ENCODE data around the gene SPACA9.

SPACA9 gene

GRCh38 chr9:132914924-132915323, 36.2 kb downstream of the SPACA9 start:
- no peaks in the 10 kb centered on the region for H3K27me3 ChIP-seq (ENCODE audit: low read depth, low read length)
- H2AFZ ChIP-seq (ENCODE audit: low read depth, low read length): no peak overlapping the region
- H3K9me3 ChIP-seq (ENCODE audit: insufficient read depth, low read length): no peaks in the 10 kb centered on the region
- no peak overlapping the region for H3K9ac ChIP-seq (ENCODE audit: low read length)
- no peaks in the 10 kb centered on the region for H3K4me1 ChIP-seq (ENCODE audit: low read length)
- no peaks in the 10 kb centered on the region for H4K20me1 ChIP-seq (ENCODE audit: insufficient read depth, low read length)
- no peak overlapping the region for H3K27ac ChIP-seq (ENCODE audit: low read length)
- TF ChIP-seq EZH2phosphoT487 (IDR thresholded peaks at IDR 0.05; ENCODE audit: low read depth) (no peak), CTCF (IDR thresholded peaks at IDR 0.05; ENCODE audit: low read depth, low read length) (no peak)
- H3K79me2 ChIP-seq (ENCODE audit: low read length): no peaks in the 10 kb centered on the region
- no peak overlapping the region for H3K4me3 ChIP-seq (ENCODE audit: low read length)
- peaks cover 19% of the 10 kb centered on the region for H3K36me3 ChIP-seq (replicated peaks; ENCODE audit: low read depth, low read length)
- H3K4me2 ChIP-seq (ENCODE audit: low read length): no peak overlapping the region

GRCh38 chr9:132919614-132920268, 41.0 kb downstream of the SPACA9 start:
- Histone ChIP-seq H2AFZ (ENCODE audit: low read depth, low read length) (no peak overlapping the region), H4K20me1 (ENCODE audit: insufficient read depth, low read length) (no peaks in the 10 kb centered on the region), H3K9me3 (ENCODE audit: insufficient read depth, low read length) (no peaks in the 10 kb centered on the region), H3K27ac (ENCODE audit: low read length) (no peak overlapping the region), H3K4me1 (ENCODE audit: low read length) (no peaks in the 10 kb centered on the region), H3K36me3 (replicated peaks; ENCODE audit: low read depth, low read length) (peaks cover 31% of the 10 kb centered on the region), H3K9ac (ENCODE audit: low read length) (no peak overlapping the region), H3K4me3 (ENCODE audit: low read length) (no peak overlapping the region), H3K79me2 (ENCODE audit: low read length) (no peaks in the 10 kb centered on the region), H3K27me3 (ENCODE audit: low read depth, low read length) (no peaks in the 10 kb centered on the region), H3K4me2 (ENCODE audit: low read length) (no peak overlapping the region)
- TF ChIP-seq EZH2phosphoT487 (IDR thresholded peaks at IDR 0.05; ENCODE audit: low read depth) (no peak), CTCF (IDR thresholded peaks at IDR 0.05; ENCODE audit: low read depth, low read length) (no peak)

- H4K20me1 ChIP-seq (ENCODE audit: insufficient read depth, low read length): no peaks in the 10 kb centered on the region
- no peak overlapping the region for H3K4me2 ChIP-seq (ENCODE audit: low read length)
- H3K79me2 ChIP-seq (ENCODE audit: low read length): no peaks in the 10 kb centered on the region
- no peak overlapping the region for H2AFZ ChIP-seq (ENCODE audit: low read depth, low read length)
- no peak for TF ChIP-seq CTCF (IDR thresholded peaks at IDR 0.05; ENCODE audit: low read depth, low read length)
- TF ChIP-seq EZH2phosphoT487 (IDR thresholded peaks at IDR 0.05; ENCODE audit: low read depth): no peak
- H3K9me3 ChIP-seq (ENCODE audit: insufficient read depth, low read length): no peaks in the 10 kb centered on the region
- H3K27me3 ChIP-seq (ENCODE audit: low read depth, low read length): no peaks in the 10 kb centered on the region
- H3K4me3 ChIP-seq (ENCODE audit: low read length): no peak overlapping the region
- peaks cover 49% of the 10 kb centered on the region for H3K36me3 ChIP-seq (replicated peaks; ENCODE audit: low read depth, low read length)
- H3K9ac ChIP-seq (ENCODE audit: low read length): no peak overlapping the region
- H3K27ac ChIP-seq (ENCODE audit: low read length): no peak overlapping the region
- no peaks in the 10 kb centered on the region for H3K4me1 ChIP-seq (ENCODE audit: low read length)
These were observed 44.7 kb downstream of the SPACA9 start for GRCh38 chr9:132923346-132923902.

GRCh38 chr9:132927704-132928103, 49.0 kb downstream of the SPACA9 start:
- Histone ChIP-seq H4K20me1 (ENCODE audit: insufficient read depth, low read length) (no peaks in the 10 kb centered on the region), H3K4me2 (ENCODE audit: low read length) (no peak overlapping the region), H3K79me2 (ENCODE audit: low read length) (no peaks in the 10 kb centered on the region), H3K9me3 (ENCODE audit: insufficient read depth, low read length) (no peaks in the 10 kb centered on the region), H3K9ac (ENCODE audit: low read length) (no peak overlapping the region), H3K27ac (ENCODE audit: low read length) (no peak overlapping the region), H3K27me3 (ENCODE audit: low read depth, low read length) (no peaks in the 10 kb centered on the region), H3K4me3 (ENCODE audit: low read length) (no peak overlapping the region), H3K4me1 (ENCODE audit: low read length) (no peaks in the 10 kb centered on the region), H3K36me3 (replicated peaks; ENCODE audit: low read depth, low read length) (peaks cover 30% of the 10 kb centered on the region), H2AFZ (ENCODE audit: low read depth, low read length) (no peak overlapping the region)
- TF ChIP-seq CTCF (IDR thresholded peaks at IDR 0.05; ENCODE audit: low read depth, low read length): no peak
- no peak for TF ChIP-seq EZH2phosphoT487 (IDR thresholded peaks at IDR 0.05; ENCODE audit: low read depth)

Data from OCI-LY3 (cell line).